ENCODE results near the gene DGAT2.

- TF ChIP-seq, protein P1, sequence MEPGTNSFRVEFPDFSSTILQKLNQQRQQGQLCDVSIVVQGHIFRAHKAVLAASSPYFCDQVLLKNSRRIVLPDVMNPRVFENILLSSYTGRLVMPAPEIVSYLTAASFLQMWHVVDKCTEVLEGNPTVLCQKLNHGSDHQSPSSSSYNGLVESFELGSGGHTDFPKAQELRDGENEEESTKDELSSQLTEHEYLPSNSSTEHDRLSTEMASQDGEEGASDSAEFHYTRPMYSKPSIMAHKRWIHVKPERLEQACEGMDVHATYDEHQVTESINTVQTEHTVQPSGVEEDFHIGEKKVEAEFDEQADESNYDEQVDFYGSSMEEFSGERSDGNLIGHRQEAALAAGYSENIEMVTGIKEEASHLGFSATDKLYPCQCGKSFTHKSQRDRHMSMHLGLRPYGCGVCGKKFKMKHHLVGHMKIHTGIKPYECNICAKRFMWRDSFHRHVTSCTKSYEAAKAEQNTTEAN (CRISPR knock-in tag; IDR thresholded peaks at IDR 0.05): no peak
- TF ChIP-seq, protein P2, sequence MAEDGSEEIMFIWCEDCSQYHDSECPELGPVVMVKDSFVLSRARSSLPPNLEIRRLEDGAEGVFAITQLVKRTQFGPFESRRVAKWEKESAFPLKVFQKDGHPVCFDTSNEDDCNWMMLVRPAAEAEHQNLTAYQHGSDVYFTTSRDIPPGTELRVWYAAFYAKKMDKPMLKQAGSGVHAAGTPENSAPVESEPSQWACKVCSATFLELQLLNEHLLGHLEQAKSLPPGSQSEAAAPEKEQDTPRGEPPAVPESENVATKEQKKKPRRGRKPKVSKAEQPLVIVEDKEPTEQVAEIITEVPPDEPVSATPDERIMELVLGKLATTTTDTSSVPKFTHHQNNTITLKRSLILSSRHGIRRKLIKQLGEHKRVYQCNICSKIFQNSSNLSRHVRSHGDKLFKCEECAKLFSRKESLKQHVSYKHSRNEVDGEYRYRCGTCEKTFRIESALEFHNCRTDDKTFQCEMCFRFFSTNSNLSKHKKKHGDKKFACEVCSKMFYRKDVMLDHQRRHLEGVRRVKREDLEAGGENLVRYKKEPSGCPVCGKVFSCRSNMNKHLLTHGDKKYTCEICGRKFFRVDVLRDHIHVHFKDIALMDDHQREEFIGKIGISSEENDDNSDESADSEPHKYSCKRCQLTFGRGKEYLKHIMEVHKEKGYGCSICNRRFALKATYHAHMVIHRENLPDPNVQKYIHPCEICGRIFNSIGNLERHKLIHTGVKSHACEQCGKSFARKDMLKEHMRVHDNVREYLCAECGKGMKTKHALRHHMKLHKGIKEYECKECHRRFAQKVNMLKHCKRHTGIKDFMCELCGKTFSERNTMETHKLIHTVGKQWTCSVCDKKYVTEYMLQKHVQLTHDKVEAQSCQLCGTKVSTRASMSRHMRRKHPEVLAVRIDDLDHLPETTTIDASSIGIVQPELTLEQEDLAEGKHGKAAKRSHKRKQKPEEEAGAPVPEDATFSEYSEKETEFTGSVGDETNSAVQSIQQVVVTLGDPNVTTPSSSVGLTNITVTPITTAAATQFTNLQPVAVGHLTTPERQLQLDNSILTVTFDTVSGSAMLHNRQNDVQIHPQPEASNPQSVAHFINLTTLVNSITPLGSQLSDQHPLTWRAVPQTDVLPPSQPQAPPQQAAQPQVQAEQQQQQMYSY (CRISPR knock-in tag; IDR thresholded peaks at IDR 0.05): no peak
- TF ChIP-seq ATF3 (CRISPR knock-in tag; conservative IDR thresholded peaks at IDR 0.05) (no peak), ZNF281 (CRISPR knock-in tag; IDR thresholded peaks at IDR 0.05) (no peak), CTCF (IDR thresholded peaks at IDR 0.05) (no peak), USF1 (CRISPR knock-in tag; IDR thresholded peaks at IDR 0.05) (no peak), GRHL2 (CRISPR knock-in tag; IDR thresholded peaks at IDR 0.05; ENCODE audit: insufficient replicate concordance, severe bottlenecking) (no peak), FOXJ3 (CRISPR knock-in tag; IDR thresholded peaks at IDR 0.05; ENCODE audit: borderline replicate concordance) (no peak), GABPB1 (CRISPR knock-in tag; IDR thresholded peaks at IDR 0.05) (no peak), ESRRA (CRISPR knock-in tag; IDR thresholded peaks at IDR 0.05; ENCODE audit: borderline replicate concordance) (no peak), E2F5 (CRISPR knock-in tag; IDR thresholded peaks at IDR 0.05) (no peak)
- TF ChIP-seq, protein P3, sequence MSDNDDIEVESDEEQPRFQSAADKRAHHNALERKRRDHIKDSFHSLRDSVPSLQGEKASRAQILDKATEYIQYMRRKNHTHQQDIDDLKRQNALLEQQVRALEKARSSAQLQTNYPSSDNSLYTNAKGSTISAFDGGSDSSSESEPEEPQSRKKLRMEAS (CRISPR knock-in tag; IDR thresholded peaks at IDR 0.05): no peak
These were observed 33.3 kb upstream of the DGAT2 start for GRCh38 chr11:75735181-75735845.

Measured in WTC11 (cell line).